ENCODE data around the gene PRKN.

DNA sequence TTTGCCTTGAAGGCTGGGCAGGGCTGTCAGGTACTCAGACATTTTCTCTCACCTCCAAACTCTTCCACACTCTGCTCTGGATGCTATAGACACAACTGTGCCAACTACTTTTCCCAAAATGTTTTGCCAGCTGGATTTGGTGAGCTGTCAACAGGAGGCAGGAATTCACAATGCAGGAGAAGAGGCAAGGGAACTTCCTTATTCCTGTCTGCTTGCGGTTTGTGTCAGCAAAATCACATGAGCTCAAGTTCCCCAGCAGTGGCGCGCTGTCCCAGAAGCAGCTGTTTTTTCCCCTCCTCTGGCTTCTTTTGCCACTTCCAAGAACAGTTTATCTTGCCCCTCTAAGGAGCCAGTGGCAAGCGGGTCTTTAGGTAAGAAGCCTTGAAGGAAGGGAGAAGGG, 608.2 kb downstream of the PRKN start:
- TF ChIP-seq, protein P1, sequence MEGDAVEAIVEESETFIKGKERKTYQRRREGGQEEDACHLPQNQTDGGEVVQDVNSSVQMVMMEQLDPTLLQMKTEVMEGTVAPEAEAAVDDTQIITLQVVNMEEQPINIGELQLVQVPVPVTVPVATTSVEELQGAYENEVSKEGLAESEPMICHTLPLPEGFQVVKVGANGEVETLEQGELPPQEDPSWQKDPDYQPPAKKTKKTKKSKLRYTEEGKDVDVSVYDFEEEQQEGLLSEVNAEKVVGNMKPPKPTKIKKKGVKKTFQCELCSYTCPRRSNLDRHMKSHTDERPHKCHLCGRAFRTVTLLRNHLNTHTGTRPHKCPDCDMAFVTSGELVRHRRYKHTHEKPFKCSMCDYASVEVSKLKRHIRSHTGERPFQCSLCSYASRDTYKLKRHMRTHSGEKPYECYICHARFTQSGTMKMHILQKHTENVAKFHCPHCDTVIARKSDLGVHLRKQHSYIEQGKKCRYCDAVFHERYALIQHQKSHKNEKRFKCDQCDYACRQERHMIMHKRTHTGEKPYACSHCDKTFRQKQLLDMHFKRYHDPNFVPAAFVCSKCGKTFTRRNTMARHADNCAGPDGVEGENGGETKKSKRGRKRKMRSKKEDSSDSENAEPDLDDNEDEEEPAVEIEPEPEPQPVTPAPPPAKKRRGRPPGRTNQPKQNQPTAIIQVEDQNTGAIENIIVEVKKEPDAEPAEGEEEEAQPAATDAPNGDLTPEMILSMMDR (IDR thresholded peaks at IDR 0.05) = no peak
- no peak for TF ChIP-seq EP300 (IDR thresholded peaks at IDR 0.05)
